Fibroblast of skin of right biceps (primary cell): ENCODE data around the gene GHSR.

Source experiments
- DNase-seq: peaks from one replicate; pipeline ENCODE4 v3.0.0-alpha.2; 2013

GHSR gene

GRCh38 chr3:172437713-172438112 is 10.5 kb downstream of the GHSR start:
- no peak for DNase-seq

GRCh38 chr3:172415323-172415722 is 32.9 kb downstream of the GHSR start:
- no peak for DNase-seq

- DNase-seq, result no peak
Observed at GRCh38 chr3:172411478-172411947, 36.7 kb downstream of the GHSR start.

- no peak for DNase-seq
Observed at GRCh38 chr3:172410702-172411477, 37.4 kb downstream of the GHSR start.

- DNase-seq, result no peak
Observed at GRCh38 chr3:172407872-172408271, 40.4 kb downstream of the GHSR start.

- no peak for DNase-seq
Observed at GRCh38 chr3:172405914-172406313, 42.3 kb downstream of the GHSR start.

GRCh38 chr3:172404237-172404962 is 43.9 kb downstream of the GHSR start:
- no peak for DNase-seq

- DNase-seq, result no peak
Observed at GRCh38 chr3:172402892-172403643, 45.2 kb downstream of the GHSR start.

GRCh38 chr3:172402090-172402489 is 46.2 kb downstream of the GHSR start:
- DNase-seq, result no peak

GRCh38 chr3:172398484-172398883 is 49.8 kb downstream of the GHSR start:
- DNase-seq, result no peak

GRCh38 chr3:172397716-172398405 is 50.4 kb downstream of the GHSR start:
- no peak for DNase-seq

GRCh38 chr3:172396400-172396799 is 51.9 kb downstream of the GHSR start:
- DNase-seq, result no peak

GRCh38 chr3:172394692-172395091 is 53.6 kb downstream of the GHSR start:
- no peak for DNase-seq
